ENCODE results near the gene FERMT2. TPM values are rescaled to one million over a fixed set of nuclear protein-coding genes. Genes with fewer than 3 reads are reported as not detected.

FERMT2 gene
- total RNA-seq, 4 donors from 2014 or later: 364 to 398 (median 388) TPM

GRCh38 chr14:52876806-52877205 lies 74.0 kb downstream of the FERMT2 start:
- ATAC-seq: no peak
- no peaks in the 10 kb centered on the region for H3K9me3 ChIP-seq
- TF ChIP-seq CTCF (IDR thresholded peaks at IDR 0.05) (no peak), POLR2AphosphoS5 (IDR thresholded peaks at IDR 0.05) (no peak), EP300 (IDR thresholded peaks at IDR 0.05) (no peak), POLR2A (IDR thresholded peaks at IDR 0.05) (no peak)
- H3K36me3 ChIP-seq: peaks cover 0 to 79% of the 10 kb centered on the region in 2 donors
- no peak overlapping the region for H3K4me3 ChIP-seq
- WGBS, 2 donors (ENCODE audit: low coverage in 1 of 2): 76 to 77% methylated on average over 2 of the region's 2 CpGs
- H3K4me1 ChIP-seq: peaks cover 2 to 80% (median 14%) of the 10 kb centered on the region in 3 donors
- H3K27me3 ChIP-seq: no peaks in the 10 kb centered on the region
- H3K27ac ChIP-seq: peak overlapping the region in 3 of 4 donors; percentile 23 to 58 (median 30)

GRCh38 chr14:52876311-52876710 lies 74.5 kb downstream of the FERMT2 start:
- Histone ChIP-seq H3K9me3 (no peaks in the 10 kb centered on the region), H3K4me3 (no peak overlapping the region), H3K27me3 (no peaks in the 10 kb centered on the region), H3K4me1 (peaks cover 2 to 75% (median 14%) of the 10 kb centered on the region in 3 donors), H3K27ac (peak overlapping the region in 3 of 4 donors; percentile 30 to 58 (median 40)), H3K36me3 (peaks cover 0 to 84% of the 10 kb centered on the region in 2 donors)
- ATAC-seq: no peak
- 57 to 70% methylated on average over 1 of the region's 1 CpG for WGBS, 2 donors (ENCODE audit: low coverage in 1 of 2)
- TF ChIP-seq CTCF (IDR thresholded peaks at IDR 0.05) (no peak), EP300 (IDR thresholded peaks at IDR 0.05) (no peak), POLR2A (IDR thresholded peaks at IDR 0.05) (no peak), POLR2AphosphoS5 (IDR thresholded peaks at IDR 0.05) (no peak)

GRCh38 chr14:52875707-52876106 lies 75.1 kb downstream of the FERMT2 start:
- no peak for ATAC-seq
- peaks cover 2 to 69% (median 11%) of the 10 kb centered on the region in 3 donors for H3K4me1 ChIP-seq
- H3K36me3 ChIP-seq: peaks cover under 1 to 90% of the 10 kb centered on the region in 2 donors
- no peaks in the 10 kb centered on the region for H3K9me3 ChIP-seq
- H3K27me3 ChIP-seq: no peaks in the 10 kb centered on the region
- H3K4me3 ChIP-seq: no peak overlapping the region
- WGBS, 2 donors (ENCODE audit: low coverage in 1 of 2): 56 to 59% methylated on average over 1 to 4 of the region's 4 CpGs
- TF ChIP-seq POLR2A (IDR thresholded peaks at IDR 0.05): no peak
- TF ChIP-seq CTCF (IDR thresholded peaks at IDR 0.05): no peak
- no peak for TF ChIP-seq EP300 (IDR thresholded peaks at IDR 0.05)
- TF ChIP-seq POLR2AphosphoS5 (IDR thresholded peaks at IDR 0.05): no peak
- H3K27ac ChIP-seq: peak overlapping the region in 2 of 4 donors; percentile 40 to 58

- Histone ChIP-seq H3K27me3 (no peaks in the 10 kb centered on the region), H3K36me3 (peaks cover 11 to 90% of the 10 kb centered on the region in 2 donors), H3K9me3 (no peaks in the 10 kb centered on the region), H3K4me3 (no peak overlapping the region), H3K4me1 (peaks cover 0 to 56% (median 8%) of the 10 kb centered on the region in 3 donors), H3K27ac (no peak overlapping the region)
- ATAC-seq: no peak
- 84 to 91% methylated on average over 1 of the region's 1 CpG for WGBS, 2 donors (ENCODE audit: low coverage in 1 of 2)
- TF ChIP-seq EP300 (IDR thresholded peaks at IDR 0.05) (no peak), CTCF (IDR thresholded peaks at IDR 0.05) (no peak), POLR2A (IDR thresholded peaks at IDR 0.05) (no peak), POLR2AphosphoS5 (IDR thresholded peaks at IDR 0.05) (no peak)
Observed at GRCh38 chr14:52874389-52874788, 76.5 kb downstream of the FERMT2 start.

- peak overlapping the region in 2 of 4 donors; percentile 1 to 43 for H3K27ac ChIP-seq
- no peak for TF ChIP-seq POLR2A (IDR thresholded peaks at IDR 0.05)
- TF ChIP-seq EP300 (IDR thresholded peaks at IDR 0.05): no peak
- TF ChIP-seq POLR2AphosphoS5 (IDR thresholded peaks at IDR 0.05): peak; percentile 23
Observed at GRCh38 chr14:52873694-52874093, 77.2 kb downstream of the FERMT2 start.

More at GRCh38 chr14:52873694-52874093, 77.2 kb downstream of the FERMT2 start:
- H3K9me3 ChIP-seq: no peaks in the 10 kb centered on the region
- 75 to 81% methylated on average over 7 of the region's 7 CpGs for WGBS, 2 donors (ENCODE audit: low coverage in 1 of 2)
- H3K4me1 ChIP-seq: peaks cover 0 to 49% (median 3%) of the 10 kb centered on the region in 3 donors
- peak; percentile 75 for ATAC-seq
- no peak overlapping the region for H3K4me3 ChIP-seq
- H3K36me3 ChIP-seq: peaks cover 18 to 91% of the 10 kb centered on the region in 2 donors
- H3K27me3 ChIP-seq: no peaks in the 10 kb centered on the region
